HS-5 (cell line): ENCODE measurements around the gene PIH1D2.
A peak's percentile ranks its signal among the peaks of the same experiment; 100 is the strongest.
"Not testable (repeated sequence)": the region's sequence is repeated elsewhere in the genome, so short reads cannot be mapped to it uniquely, and the experiment has no call there.

Experiments used
- DNase-seq: peaks from one replicate; pipeline ENCODE4 v3.0.0-alpha.2; 2012; ENCODE audit warnings: low read depth

PIH1D2 gene

DNA sequence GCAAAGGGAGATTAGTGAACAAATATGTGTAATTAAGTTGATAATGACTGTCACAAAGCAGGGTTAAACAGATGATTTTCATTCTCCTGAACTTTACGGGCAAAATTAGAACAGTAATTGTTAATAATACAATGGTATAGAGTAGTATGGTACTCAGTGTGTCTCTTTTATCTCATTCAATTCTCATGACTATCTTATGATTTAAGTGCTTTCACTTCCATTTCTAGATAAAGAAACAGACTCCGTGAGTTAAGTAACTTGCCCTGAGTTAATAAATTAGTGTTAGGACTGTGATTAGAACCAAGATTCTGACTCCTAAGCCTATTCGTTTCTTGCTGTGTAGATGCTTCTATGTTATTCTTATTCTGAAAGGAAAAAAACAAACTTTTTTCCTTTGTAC lies 22.0 kb downstream of the PIH1D2 start:
- no peak for DNase-seq

DNA sequence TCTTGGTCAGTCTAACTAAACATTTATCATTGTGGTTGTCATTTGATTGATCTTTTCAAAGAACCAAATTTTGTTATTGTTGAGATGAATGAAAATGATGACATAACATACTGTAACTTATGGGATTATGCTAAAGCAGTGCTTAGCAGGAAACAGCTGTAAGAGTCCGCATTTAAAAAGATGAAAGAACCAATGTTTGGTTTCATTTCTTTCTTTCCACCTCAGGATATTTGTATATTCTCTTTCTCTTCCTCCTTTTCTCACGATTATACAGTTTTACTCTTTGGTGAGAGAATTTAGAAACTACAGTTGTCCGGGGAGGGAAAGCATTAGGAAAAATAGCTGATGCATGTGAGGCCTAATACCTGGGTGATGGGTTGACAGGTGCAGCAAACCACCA lies 23.1 kb downstream of the PIH1D2 start:
- DNase-seq: no peak

DNA sequence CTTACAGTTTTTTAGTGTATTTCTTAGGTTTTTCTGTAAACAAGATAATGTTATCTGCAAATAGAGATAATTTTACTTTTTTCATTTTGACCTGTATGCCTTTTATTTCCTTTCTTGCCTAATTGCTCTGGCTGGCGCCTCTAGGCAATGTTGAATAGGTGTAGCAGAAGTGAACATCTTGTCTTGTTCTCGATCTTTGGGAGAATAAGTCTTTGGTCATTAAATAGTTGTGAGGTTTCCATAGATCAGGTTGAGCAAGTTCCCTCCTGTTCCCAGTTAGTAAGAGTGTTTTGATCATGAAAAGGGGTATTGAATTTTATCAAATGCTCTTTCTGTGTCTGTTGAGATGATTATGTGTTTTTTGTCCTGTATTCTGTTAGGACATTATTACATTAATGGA lies 24.0 kb downstream of the PIH1D2 start:
- no peak for DNase-seq

DNA sequence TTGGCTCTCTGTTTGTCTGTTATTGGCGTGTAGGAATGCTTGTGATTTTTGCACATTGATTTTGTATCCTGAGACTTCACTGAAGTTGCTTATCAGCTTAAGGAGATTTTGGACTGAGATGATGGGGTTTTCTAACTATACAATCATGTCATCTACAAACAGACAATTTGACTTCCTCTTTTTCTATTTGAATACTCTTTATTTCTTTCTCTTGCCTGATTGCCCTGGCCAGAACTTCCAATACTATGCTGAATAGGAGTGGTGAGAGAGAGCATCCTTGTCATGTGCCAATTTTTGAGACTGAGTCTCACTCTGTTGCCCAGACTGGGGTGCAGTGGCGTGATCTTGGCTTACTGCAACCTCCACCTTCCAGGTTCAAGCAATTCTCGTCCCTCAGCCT lies 25.6 kb downstream of the PIH1D2 start:
- DNase-seq: not testable (repeated sequence)

DNA sequence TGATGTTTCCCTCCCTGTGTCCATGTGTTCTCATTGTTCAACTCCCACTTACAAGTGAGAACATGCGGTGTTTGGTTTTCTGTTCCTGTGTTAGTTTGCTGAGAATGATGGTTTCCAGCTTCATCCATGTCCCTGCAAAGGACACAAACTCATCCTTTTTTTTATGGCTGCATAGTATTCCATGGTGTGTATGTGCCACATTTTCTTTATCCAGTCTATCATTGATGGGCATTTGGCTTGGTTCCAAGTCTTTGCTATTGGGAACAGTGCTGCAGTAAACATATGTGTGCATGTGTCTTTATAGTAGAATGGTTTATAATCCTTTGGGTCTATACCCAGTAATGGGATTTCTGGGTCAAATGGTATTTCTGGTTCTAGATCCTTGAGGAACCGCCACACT lies 27.2 kb downstream of the PIH1D2 start:
- not testable (repeated sequence) for DNase-seq

DNA sequence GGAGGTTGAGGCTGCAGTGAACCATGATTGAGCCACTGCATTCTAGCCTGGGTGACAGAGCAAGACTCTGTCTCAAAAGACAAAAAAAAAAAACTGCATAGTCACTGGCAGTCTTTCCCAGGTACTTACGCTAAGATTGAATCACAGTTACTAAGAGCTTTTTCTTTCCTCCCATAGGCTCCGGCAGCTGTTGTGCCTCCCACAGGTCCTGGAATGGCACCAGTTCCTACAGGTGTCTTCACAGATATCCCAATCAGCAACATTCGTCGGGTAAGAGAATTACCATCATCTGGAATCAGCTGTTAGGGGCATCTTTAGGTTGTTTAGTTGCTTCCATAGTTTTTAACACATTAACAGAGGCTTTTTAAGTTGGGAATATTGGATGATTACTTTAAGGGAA lies 28.9 kb downstream of the PIH1D2 start:
- DNase-seq: no peak

DNA sequence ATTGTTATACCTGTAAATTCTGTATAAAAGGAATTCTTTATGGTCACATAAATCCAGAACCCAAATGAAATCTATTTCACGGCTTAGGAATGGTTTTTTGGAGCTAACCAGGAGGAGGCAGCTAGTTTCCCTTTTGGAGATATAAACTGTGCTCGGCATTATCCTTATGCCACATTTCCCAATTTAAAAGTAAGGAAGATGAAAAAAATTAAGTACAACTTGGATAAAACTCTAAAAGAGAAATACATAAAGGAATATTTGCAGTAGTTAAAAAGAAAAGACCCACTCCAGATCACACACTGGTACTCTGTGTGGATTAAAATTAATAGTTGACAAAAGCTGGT lies 30.9 kb downstream of the PIH1D2 start:
- DNase-seq: no peak

DNA sequence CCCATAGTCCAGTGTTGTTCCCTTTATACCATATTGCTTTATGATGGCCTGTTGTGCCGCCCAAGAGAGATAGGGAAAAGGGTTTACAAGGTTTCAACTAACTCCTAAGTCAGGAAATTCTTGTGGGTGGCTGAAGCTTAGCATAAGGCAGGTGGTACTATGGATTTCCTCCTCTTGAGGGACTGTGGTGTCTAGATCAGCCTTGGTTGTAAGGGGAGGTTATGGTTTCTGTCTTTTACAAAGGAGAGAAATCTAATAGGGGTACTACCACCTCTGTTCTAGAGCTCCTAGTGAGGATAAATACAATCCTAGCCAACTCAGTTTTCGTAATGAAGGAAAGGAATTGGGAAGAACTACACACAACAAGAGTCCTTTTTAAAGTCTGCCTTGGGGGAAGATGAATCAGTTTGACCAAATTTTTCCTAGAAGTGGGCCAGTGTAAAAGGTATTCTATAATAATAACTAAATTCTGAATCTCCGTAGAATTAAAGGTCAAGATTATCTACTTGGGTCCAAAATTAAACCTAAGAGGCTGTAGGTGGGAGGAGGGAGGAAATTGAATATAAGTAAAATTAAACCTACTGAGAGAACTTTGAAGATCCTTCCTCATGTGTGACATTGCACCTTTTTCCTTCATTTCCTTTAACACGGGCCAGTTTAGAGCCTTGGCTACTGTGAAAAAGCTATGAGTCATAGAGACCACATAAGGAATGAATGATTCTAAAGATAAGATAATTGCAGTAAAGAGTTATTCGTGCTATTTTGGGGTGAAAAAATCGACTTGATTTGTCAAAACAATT lies 31.5 kb downstream of the PIH1D2 start:
- no peak for DNase-seq

DNA sequence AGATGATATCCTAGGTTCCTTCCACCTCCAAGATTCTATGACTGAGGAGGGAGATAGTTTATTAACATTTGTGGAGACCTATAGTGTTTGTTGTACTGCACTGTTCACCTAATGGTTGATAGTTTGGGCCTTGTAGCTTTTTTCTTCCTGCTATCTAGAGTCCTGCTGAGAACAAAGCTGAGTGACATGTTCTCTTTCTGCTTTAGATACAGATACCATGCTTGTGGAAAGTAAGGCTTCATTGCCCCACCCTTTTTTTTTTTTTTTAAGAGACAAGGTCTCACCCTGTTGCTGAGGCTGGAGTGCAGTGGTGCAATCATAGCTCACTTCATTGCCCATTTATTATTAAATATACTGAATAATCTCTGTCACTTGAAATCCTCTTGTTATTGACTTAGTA lies 36.3 kb downstream of the PIH1D2 start:
- no peak for DNase-seq

DNA sequence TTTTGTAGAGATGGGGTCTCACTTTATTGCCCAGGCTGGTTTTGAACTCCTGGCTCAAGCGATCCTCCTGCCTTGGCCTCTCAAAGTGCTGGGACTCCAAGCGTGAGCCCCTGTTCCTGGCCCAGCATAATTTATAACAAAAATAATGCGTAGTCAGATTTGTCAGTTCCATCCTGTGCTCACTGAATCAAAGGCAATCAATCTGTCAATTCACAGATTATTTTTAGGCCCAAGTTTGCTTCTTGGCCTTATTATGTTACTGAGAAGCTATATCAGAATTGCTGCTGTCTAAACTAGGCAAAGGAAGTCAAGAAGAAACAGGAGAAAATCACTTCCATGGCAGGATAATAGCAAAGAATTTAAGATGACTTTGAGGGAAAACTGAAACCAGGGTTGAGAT lies 39.9 kb downstream of the PIH1D2 start:
- DNase-seq: no peak

DNA sequence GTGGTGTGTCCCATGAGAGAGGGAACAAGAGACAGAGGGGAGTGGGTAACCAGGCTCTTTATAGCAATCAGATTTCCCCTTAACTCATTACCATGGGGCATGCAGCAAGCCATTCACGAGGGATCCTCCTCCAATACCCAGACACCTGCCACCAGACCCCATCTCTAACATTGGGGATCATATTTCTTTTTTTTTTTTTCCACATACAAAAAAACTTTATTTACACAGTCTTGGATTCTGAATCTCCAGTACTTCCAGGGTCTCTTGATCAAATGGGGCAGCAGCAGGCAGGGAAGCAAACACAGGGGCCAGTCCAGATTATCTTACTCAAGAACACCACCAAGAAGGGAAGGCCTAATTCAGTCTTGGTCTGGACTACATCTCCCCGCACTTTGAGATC lies 44.4 kb downstream of the PIH1D2 start:
- DNase-seq: no peak

DNA sequence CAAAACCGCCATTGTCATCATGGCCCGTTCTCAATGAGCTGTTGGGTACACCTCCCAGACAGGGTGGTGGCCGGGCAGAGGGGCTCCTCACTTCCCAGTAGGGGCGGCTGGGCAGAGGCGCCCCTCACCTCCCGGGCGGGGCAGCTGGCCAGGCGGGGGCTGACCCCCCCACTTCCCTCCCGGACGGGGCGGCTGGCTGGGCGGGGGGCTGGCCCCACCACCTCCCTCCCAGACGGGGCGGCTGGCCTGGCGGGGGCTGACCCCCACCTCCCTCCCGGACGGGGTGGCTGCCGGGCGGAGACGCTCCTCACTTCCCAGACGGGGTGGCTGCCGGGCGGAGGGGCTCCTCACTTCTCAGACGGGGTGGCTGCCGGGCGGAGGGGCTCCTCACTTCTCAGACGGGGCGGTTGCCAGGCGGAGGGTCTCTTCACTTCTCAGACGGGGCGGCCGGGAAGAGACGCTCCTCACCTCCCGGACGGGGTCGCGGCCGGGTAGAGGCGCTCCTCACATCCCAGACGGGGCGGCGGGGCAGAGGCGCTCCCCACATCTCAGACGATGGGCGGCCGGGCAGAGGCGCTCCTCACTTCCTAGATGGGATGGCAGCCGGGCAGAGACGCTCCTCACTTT lies 46.9 kb downstream of the PIH1D2 start:
- DNase-seq: not testable (repeated sequence)

DNA sequence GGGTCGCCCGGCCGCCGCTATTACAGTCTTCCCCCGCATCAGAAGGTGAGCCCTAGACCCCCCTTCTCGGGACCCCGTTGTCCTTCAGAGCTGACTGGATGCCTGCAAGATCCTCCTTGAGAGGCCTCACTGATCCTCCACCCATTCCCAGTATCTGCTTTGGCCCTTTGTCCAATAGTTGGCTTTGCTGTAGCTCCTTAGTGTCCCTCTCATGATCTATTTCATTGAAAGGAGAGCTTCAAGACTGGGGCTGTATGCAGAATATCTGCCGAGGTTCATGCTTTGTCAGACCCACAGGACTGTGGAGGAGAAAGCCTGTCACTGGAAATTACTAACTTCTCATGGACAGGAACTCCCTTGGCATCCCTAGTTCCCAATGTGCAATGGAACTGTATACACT lies 48.1 kb downstream of the PIH1D2 start:
- DNase-seq: no peak

DNA sequence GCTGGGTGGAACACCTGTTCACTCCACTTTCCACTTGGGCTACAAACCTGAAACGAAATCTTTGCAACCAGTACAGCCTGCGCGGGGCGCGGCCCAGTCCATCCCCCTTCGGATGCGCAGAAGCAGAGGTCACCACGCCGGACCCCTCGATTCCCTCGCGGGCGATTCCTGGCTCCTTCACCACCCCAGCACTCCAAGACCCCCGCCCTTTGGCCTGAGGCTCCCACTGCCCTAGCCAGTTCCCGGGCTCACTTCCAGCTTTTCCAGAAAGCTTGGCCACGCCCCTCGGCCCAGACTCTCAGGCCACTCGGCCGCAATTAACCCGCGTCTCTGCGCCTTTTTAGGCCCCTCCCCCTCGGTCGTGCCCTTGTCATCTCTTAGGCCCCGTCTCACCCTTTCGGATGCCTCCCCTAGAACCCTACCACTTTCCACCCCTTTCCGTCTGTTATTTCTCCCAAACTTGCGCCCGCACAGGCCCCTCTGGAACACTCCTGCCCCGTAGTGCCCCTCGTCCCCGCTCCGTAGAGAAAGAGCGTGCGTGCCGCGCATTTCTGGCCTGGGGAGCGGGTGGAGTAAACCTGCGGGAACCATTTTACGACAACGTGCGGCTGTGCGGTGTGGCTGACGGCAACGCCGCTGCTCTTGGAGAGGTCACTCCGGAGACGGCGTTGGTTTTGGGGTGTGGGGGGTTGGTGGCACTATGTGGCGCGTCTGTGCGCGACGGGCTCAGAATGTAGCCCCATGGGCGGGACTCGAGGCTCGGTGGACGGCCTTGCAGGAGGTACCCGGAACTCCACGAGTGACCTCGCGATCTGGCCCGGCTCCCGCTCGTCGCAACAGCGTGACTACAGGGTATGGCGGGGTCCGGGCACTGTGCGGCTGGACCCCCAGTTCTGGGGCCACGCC lies 48.8 kb downstream of the PIH1D2 start, which contains the start of gene DLAT:
Gene DLAT, plus strand, starts transcription at position 636 of the 906 bp plus-strand sequence. Its CDS starts 65 bp downstream, at position 701.
- DNase-seq: peak; percentile 50

DNA sequence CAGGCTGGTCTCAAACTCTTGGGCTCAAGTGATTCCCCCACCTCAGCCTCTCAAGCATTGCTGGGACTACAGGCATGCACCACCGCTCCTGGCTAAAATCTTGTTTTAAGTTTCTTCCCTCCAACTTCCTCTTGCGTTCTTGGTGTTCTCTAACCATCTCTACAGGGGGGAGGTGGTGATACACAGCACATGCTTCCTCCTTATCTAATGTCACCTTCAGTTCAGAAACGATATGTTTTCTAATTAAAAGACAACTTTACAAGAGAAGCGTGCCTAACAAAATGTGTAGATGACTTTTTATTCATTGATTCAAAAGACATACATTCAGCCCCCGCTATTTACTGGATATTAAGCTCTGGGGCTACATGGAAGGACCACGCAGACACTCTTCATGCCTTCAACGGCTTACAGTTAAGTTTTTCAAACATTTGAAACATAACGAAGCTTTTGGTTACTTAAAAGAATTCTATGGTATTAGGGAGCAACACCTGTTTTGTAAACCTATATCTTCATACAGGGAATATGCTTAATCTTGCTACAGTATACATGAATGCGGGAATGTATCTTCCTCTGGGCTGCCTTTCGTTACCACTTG lies 49.5 kb downstream of the PIH1D2 start:
- DNase-seq: no peak

DNA sequence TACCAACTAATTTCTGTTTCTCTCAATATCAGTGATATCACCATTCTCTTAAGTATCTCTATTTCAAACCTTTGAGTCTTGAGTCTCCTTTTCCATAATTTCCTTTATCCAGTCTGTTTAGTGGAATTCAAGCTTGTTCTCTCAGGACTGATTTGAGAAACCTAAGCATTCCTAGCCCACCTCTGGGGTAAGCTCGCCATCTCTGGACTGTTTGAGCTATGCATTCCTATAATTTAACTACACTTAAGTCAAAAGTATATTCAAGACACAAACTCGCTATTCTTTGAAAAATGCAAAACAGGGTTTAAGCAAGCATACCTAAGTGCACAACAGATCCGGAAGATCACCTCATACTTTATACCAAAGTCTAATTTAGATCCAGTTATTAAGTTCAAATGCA lies 50.7 kb downstream of the PIH1D2 start:
- DNase-seq: no peak

DNA sequence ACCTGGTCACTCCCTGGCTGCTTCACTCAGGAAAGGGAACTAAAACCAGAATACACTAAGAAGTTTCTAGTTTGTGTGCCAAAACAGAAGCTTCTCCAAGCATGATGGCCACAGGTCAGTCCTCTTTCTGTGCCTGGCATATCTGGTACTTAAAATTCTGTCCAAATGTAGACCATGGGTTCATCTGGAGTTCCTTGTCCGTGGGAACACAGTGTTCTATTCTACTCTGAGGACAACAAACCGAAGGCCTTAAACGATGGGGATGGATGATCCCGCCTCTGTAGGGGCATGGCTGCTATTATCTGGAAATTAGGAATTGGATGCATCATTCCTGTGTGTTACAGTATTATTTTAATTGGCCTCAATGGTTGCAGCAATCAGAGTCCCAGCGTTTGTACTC lies 54.8 kb downstream of the PIH1D2 start:
- no peak for DNase-seq
